Renal cortex interstitium (tissue), 11 donors: ENCODE data around the gene TBC1D32. TPM values are rescaled to one million over a fixed set of nuclear protein-coding genes. Genes with fewer than 3 reads are reported as not detected.
"Not testable (repeated sequence)": the region's sequence is repeated elsewhere in the genome, so short reads cannot be mapped to it uniquely, and the experiment has no call there.

Experiments used
- DNase-seq, 11 donors: peaks; one replicate each; pipeline ENCODE4 v3.0.0-alpha.2; 2013; ENCODE audit warnings: low read depth in 9 of 11, low spot score in 4 of 11; ENCODE audit errors: extremely low read depth in 1 of 11
- polyA plus RNA-seq, 3 donors: library from polyadenylated mRNA; unstranded; fragments of 120-200 nt; gene quantifications; one replicate each; pipeline ENCODE4 v1.2.1, GENCODE V29; 2013; ENCODE audit not compliant: insufficient read length in 3 of 3

The TBC1D32 gene
- polyA plus RNA-seq, 3 donors: 11.9 to 17.2 (median 15.6) TPM

DNA sequence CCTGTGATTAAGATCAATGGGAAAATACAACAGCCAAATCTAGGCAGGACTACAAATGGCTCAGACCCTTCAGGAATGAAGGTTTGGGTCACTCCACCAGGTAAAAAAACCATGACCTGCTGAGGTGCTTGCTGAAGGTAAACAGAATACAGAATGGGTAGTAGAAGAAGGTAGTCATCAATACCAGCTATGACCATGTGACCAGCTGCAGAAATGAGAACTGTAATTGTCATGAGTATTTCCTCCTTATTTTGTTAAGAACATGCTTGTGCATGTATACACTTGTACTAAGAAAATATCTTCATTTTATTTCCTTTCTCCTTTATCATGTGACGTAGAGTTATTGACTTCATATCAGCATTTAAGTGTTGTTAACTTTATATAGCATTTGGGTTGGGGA is 161.8 kb downstream of the TBC1D32 start:
- not testable (repeated sequence) for DNase-seq

DNA sequence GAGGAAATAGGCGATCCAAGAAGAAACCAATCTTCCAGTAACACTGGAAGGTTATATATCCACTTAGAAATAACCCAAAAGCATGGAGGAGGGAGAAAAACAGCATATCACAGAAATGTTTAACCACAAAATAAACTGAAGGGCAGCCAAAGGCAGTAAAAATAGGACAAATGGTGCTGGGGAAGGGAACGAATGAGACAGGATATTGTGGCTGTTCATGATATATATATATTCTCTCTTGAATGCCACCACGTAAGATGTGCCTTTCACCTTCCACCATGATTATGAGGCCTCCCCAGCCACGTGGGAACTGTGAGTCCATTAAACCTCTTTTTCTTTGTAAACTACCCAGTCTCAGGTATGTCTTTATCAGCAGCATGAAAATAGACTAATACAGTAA is 162.4 kb downstream of the TBC1D32 start:
- no peak for DNase-seq

DNA sequence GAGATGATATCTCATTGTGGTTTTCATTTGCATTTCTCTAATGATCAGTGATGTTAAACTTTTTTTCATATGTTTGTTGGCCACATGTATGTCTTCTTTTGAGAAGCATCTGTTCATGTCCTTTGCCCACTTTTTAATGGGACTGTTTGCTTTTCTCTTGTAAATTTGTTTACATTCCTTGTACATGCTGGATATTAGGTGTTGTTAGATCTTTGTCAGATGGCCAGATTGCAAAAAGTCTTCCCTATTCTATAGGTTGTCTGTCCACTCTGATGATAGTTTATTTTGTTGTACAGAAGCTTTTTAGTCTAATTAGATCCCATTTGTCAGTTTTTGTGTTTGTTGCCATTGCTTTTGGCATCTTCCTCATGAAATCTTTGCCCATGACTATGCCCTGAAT is 172.4 kb downstream of the TBC1D32 start:
- DNase-seq: no peak

DNA sequence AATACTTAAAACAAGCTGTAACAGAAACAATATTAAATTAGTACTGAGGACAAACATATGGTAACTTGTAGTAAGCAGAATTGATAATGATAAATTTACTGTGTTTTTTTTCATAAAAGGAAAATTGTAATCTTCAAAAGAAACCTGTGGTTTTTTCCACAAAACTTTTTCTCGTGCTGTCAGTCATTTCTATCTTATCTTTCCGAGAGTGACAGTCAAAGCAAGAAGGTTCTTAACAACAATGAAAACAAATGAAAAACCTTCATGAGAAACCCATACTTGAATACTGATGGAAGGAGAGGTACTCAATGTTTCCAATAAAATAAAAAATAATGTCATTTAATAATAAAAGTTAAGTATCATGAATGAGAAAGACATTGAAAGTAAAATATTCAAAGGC is 174.0 kb downstream of the TBC1D32 start:
- no peak for DNase-seq

DNA sequence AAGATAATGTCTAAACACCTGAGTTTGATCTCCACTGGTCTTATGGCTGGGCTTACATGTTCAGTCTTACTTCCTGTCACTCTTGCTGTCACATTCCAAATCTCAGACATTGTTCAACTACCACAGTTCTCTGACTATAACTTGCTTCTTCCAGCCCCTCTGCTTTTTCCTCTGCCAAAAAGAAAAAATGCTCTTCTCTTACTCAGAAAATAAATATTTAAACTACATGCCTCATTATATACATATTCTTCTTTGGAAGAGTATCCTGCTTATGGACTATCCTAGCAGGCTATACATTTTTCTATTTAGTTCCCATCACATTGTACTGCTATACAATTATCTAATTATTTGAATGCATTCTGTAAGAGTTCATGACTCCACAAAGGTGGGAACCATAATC is 175.4 kb downstream of the TBC1D32 start:
- no peak for DNase-seq

DNA sequence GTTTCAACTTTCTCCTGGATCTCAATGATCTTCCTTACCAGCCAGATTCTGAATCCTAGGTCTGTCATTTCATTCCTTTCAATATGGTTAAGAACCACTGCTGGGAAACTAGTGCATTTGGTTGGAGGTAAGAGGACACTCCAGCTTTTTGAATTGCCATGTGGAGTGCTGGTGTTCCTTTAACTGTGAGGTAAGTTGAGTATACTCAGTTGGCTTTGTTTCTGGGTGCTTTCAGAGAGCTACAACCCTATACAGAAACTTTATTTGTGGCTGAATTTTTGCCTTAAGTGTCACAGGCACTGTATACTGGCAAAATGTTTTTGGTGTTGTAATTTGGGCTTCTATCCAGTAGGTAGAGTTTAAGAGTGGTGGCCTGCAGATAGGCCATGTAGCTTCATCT is 175.8 kb downstream of the TBC1D32 start:
- no peak for DNase-seq

DNA sequence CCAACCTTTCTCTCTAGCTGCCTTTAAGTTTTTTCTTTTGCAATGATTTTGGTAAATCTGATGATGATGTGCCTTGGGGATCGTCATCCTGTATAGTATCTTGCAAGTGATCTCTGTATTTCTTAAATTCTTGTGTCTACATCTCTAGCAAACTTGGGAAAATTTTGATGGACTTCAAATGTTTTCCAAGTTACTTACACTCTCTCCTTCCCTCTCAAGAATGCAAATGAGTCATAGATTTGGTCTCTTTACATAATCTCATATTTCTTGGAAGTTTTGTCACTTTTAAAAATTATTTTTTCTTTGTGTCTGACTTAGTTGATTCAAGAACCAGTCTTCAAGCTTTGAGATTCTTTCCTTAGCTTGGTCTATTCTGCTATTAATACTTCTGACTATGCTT is 176.4 kb downstream of the TBC1D32 start:
- no peak for DNase-seq

DNA sequence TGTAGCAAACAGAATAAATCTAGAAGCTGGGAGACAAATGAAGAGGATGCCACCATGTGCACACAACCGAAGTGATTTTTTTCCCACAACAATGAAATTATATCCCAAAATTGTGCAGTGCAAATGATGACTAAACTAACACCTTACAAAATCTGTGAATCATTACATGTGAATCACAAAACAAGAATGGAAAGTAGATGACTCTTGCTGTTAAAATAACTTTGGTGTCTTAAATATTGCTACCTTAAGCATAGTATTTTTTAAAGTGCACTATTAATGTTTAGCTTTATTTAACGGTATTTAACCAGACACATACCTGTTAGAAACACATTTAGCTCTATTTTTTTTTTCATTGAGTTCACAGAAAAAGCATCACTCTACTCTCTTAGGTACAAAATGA is 190.8 kb downstream of the TBC1D32 start:
- no peak for DNase-seq

DNA sequence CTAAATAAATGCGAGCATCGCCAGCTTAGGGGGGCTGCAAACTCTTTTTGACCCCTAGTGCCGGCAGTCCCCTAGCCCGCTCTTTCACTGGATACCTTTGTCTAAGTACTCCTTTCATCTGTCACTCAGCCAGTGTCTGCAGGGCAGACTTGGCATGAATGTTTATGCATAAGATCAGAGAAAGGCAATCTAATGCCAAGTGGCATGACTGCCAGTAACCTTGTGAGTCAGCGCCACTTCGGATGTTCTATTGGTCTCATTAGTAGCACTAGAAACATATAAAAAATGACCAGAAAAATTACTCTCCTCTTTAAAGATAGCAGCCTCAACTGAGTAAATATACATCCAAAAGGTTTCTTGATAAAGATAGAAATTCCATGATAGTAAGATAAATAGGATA is 192.2 kb downstream of the TBC1D32 start:
- DNase-seq: no peak

DNA sequence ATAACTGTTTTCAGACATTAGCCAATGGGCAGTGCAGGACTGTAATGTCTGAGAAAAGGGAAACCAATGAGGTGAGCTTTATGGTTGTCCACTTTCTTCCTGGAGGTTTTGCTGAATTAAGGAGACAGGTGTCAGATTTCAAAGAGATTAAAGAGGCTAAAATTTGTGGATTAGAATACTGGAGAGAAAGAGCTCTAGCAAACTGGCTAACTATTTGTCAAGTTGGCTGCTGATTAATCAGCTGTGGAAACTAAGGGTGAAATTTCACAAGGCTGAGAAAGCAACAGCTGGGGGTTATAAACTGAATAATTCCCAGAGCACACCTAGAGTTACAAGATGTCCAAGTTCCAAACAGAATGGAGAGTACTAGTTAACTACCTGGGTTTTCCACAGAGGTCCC is 198.9 kb downstream of the TBC1D32 start:
- no peak for DNase-seq

DNA sequence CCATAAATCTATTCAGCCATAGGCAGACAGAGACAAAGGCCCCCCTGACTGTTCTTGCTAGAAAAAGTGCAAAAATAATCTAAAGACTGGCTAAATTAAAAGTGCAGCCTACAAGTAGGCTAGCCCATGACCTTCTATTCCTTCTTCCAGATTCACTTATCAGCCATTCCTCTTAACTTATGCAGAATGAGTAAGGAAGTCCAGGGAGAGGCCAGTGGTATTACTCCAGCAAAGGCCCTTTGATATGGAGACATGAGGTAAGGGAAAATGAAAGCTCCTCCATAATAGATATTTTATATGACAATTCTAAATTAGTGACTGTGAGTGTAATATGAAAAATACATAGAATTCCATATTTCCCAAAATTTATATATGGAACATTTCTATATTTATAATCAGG is 199.4 kb downstream of the TBC1D32 start:
- no peak for DNase-seq

DNA sequence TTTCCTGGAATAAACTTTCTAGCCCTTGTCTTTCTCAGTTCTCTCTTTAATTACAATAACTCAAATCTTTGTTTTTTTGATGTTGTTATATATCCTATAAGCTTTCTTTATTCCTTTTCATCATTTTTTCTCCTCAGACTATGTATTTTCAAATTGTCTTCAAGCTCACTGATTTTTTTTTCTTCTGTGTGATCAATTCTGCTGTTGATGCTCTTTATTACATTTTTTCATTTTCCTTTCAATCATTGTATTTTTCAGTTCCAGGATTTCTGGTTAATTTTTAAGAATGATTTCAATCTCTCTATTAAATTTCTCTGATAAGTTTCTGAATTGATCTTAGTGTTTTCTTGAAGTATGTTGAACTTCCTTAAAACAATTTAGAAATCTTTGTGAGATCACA is 209.7 kb downstream of the TBC1D32 start:
- DNase-seq: no peak

DNA sequence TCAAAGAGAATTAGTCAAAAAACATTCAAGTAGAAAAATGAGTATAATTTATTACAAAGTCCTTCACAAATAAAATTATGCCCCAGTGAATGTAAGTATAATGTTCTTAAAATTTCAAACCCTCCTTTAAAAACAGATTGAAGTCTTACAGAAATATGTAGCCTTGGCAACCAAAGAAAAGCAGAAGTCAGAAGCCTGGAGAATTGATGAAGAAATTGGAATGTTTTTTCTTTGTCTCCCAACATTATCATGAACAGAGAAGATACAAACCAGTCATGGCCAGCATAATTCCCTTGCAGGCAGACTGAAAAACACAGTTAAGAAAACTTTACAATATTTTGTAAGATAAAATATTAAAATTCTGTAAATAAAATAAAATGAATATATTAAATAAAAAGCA is 221.9 kb downstream of the TBC1D32 start:
- no peak for DNase-seq

DNA sequence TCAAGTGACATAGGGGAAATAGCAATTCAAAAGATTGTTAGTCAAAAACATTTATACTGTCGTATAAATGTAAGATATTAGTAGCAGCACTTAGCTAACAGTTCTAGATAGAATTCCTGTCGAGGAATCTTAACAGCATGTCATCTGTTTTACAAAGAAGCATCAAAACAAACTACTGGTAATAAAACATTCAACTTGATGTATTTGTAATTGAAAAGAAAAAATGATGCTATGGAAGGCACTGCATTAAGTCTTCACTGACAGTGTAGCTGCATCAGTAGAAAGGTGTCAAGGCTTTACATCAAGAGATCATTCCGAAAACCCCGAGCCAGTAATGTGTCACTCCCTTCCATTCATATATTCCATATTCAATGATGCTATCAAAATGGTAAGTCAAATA is 223.5 kb downstream of the TBC1D32 start:
- DNase-seq: no peak

DNA sequence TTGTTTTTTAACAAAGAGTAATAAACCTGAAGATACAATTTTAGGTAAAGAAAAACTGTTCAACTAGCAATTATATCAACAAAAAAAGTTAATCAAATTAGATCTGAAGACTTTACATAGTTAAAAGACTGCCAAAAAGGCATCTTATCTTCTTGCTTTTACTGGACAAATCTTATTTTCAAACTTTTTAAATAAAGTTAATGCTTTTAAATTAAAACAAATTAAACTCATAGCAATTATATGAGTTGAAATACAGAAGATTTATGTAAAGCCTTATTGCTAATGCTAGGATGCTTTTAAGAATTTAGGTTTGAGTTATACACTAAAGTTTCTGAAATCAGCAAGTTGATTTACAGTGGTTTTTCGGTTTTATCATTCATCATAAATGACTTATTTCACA is 227.3 kb downstream of the TBC1D32 start:
- no peak for DNase-seq

DNA sequence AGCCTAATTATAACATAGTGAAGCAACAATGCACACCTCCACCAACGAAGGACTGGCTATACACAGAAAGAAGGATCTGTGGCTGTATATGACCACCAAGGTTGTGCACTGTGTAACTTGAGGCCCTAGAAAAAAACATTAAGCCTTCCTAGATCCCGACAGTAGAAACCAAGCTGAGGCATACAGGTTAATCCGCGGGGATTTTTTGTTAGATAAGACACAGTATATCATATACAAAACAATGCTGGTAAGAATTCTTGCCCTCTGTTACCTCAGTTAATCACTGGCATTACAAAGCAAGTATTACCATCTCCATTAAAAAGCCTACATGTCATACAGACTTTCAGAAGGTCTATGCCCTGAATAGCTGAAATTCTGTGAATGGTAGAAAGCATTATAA is 228.8 kb downstream of the TBC1D32 start:
- no peak for DNase-seq

DNA sequence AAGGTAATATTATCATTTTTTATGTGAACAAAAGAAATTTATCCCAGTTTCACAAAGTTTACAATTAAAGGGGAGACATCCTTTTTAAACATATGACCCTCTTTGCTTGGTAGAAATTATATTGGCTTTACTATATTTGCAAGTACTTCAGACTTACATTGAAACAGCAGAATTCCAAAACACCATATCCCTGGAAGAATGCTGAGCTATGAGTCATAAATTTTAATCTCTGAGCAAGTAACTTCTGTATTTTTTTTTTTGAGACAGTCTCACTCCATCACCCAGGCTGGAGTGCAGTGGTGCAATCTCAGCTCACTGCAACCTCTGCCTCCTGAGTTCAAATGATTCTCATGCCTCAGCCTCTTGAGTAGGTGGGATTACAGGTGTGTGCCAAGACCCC is 240.4 kb downstream of the TBC1D32 start:
- no peak for DNase-seq

DNA sequence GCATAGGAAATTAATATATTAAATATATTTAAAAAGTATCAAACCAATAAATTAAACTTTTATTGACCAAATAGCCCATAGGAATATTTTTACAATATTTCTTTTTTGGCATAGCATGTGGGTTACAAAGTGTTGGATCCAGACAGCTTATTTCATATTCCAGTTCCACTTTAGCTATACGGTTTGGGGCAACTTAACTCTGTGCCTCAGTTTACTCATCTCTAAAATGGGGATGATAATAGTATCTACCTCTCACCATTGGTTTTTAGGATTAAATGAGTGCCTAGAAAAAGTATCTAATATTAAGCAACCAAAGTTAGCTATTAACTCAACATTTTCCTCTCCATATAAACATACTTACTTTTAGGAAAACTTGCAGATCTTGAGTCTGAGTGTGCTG is 243.8 kb downstream of the TBC1D32 start:
- no peak for DNase-seq

DNA sequence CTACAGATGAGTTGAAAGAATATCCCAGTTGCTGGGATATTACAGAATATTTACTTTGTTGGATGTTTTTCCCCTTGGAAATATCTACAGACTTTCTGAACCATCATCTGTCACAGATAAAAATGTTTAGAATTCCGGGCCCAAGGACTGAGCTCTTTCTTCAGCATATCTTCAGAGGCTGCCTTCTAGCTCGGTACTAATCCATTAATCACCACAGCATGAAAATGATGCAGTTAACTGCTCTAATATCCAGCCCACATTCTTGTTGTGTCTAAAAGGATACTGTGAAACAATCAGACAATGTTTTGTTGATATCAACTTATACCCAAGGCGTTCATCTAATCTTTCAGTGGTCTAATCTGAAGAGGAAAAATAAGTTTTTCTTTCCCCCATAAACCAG is 247.4 kb downstream of the TBC1D32 start:
- DNase-seq: no peak

DNA sequence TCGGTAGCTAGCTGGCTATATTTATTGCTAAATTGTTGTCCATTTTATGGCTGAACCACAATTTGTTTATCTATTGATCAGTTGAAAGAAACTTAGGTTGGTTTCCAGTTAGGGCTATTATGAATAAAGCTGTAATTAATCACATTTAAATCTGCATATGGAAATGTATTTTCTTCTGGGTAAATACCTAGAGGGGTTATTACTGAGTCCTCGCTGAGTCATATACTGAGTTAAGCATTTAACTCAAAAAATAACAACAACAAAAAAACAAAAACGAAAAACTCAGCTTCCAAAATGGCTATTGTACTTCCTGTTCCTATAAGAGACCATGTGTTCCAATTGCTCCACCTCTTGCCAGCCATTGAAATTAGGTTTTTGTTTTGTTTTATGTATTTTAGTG is 258.2 kb downstream of the TBC1D32 start:
- DNase-seq: no peak

DNA sequence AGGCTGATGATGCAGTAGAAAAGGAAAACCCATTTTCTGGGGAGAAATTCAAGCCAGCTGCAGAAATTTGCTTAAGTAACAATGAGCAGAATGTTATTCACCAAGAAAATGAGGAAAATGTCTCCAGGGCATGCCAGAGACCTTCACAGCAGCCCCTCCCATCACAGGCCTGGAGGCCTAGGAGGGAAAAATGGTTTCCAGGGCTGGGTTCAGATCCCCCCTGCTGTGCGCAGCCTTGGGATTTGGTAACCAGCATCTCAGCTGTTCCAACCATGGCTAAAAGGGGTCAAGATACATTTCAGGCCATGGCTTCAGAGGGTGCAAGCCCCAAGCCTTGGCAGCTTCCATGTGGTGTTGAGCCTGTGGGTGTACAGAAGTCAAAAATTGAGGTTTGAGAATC is 265.5 kb downstream of the TBC1D32 start:
- not testable (repeated sequence) for DNase-seq

DNA sequence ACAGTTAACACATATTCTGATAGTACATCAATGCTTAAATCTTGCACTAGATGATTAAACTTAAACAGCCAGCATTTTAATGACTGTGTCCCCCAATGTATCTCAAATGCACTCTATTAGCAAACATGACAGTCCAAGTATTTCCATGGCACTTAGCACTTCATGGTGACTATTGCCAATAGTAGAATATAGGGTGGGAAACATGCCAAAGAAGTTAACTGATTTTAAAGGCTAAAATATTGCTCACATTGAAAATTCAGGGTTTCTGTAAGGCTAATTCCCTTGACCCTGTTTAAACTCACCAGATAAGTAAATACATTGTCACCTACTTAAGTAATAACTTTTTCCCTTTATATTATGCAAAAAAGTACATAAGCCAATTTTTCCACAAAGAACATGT is 266.9 kb downstream of the TBC1D32 start:
- no peak for DNase-seq
